ENCODE results near the gene LIPC. TPM values are rescaled to one million over a fixed set of nuclear protein-coding genes. Genes with fewer than 3 reads are reported as not detected.

Gene LIPC
- total RNA-seq, 1 experiment from 2014 or later: not detected

- no peaks in the 10 kb centered on the region for H3K9me3 ChIP-seq (ENCODE audit: control insufficient read depth in 1 of 2, insufficient read depth in 1 of 2, low read depth in 1 of 2, low read length in 2 of 2)
- ChIA-PET CTCF (no interaction called here), RAD21 (ENCODE audit: low non-redundant PET in 1 of 2, low total read pairs in 2 of 2, uncharacterized antibody in 2 of 2, unreplicated experiment in 2 of 2) (no interaction called here), POLR2A (no interaction called here)
- H4K20me1 ChIP-seq (ENCODE audit: insufficient read depth): no peaks in the 10 kb centered on the region
- H3K9ac ChIP-seq (ENCODE audit: low read length): no peak overlapping the region
- H3K4me3 ChIP-seq (replicated peaks in 1 of 2; ENCODE audit: low read depth in 1 of 2, low read length in 2 of 2): no peak overlapping the region
- H3K27me3 ChIP-seq (ENCODE audit: insufficient read depth, low read length): no peaks in the 10 kb centered on the region
- DNase-seq (ENCODE audit: low read depth, low spot score) (no peak), ATAC-seq (no peak)
- H3K4me1 ChIP-seq (ENCODE audit: control insufficient read depth in 1 of 2, insufficient read depth in 2 of 2, low read length in 2 of 2): peaks cover 9 to 23% of the 10 kb centered on the region in 2 experiments; a peak in 3 of 4 replicates
- H3K4me2 ChIP-seq (ENCODE audit: low read length): no peak overlapping the region
- no peaks in the 10 kb centered on the region for H3K36me3 ChIP-seq (ENCODE audit: control insufficient read depth in 1 of 2, insufficient read depth in 2 of 2, low read length in 2 of 2)
- TF ChIP-seq CTCF (IDR thresholded peaks at IDR 0.05 in 2 of 3, conservative IDR thresholded peaks at IDR 0.05 in 1 of 3; ENCODE audit: borderline replicate concordance in 1 of 3, insufficient read depth in 1 of 3, low read depth in 2 of 3, low read length in 2 of 3) (no peak), CBX3 (IDR thresholded peaks at IDR 0.05; ENCODE audit: low read depth) (no peak), ATF3 (IDR thresholded peaks at IDR 0.05) (no peak)
- H3K79me2 ChIP-seq (ENCODE audit: insufficient read depth, low read length): no peaks in the 10 kb centered on the region
- intact Hi-C loops (cut with micrococcal nuclease): no loop called here
- BruUV-seq (replicated peaks): no TSS peak
- no peaks in the 10 kb centered on the region for H3K9me2 ChIP-seq (ENCODE audit: insufficient read depth)
- no peak overlapping the region for H2AFZ ChIP-seq (ENCODE audit: low read depth, low read length, poor library complexity, severe bottlenecking)
- H3K27ac ChIP-seq (ENCODE audit: low read depth, low read length): no peak overlapping the region
Observed at GRCh38 chr15:58520464-58520863, 88.7 kb downstream of the LIPC start.

- H3K27ac ChIP-seq (ENCODE audit: low read depth, low read length): no peak overlapping the region
- no TSS peak for BruUV-seq (replicated peaks)
- H3K9ac ChIP-seq (ENCODE audit: low read length): no peak overlapping the region
- no peak overlapping the region for H3K4me3 ChIP-seq (replicated peaks in 1 of 2; ENCODE audit: low read depth in 1 of 2, low read length in 2 of 2)
- H4K20me1 ChIP-seq (ENCODE audit: insufficient read depth): no peaks in the 10 kb centered on the region
- no peak for ATAC-seq
- H3K36me3 ChIP-seq (ENCODE audit: control insufficient read depth in 1 of 2, insufficient read depth in 2 of 2, low read length in 2 of 2): no peaks in the 10 kb centered on the region
- ChIA-PET POLR2A (no interaction called here), CTCF (no interaction called here), RAD21 (ENCODE audit: low non-redundant PET in 1 of 2, low total read pairs in 2 of 2, uncharacterized antibody in 2 of 2, unreplicated experiment in 2 of 2) (no interaction called here)
- H3K9me3 ChIP-seq (ENCODE audit: control insufficient read depth in 1 of 2, insufficient read depth in 1 of 2, low read depth in 1 of 2, low read length in 2 of 2): no peaks in the 10 kb centered on the region
- H3K4me2 ChIP-seq (ENCODE audit: low read length): peak overlapping the region; percentile 51
- no peaks in the 10 kb centered on the region for H3K9me2 ChIP-seq (ENCODE audit: insufficient read depth)
- DNase-seq (ENCODE audit: low read depth, low spot score): no peak
- intact Hi-C loops (cut with micrococcal nuclease): no loop called here
- no peaks in the 10 kb centered on the region for H3K79me2 ChIP-seq (ENCODE audit: insufficient read depth, low read length)
- peaks cover 9 to 23% of the 10 kb centered on the region in 2 experiments; a peak in 3 of 4 replicates for H3K4me1 ChIP-seq (ENCODE audit: control insufficient read depth in 1 of 2, insufficient read depth in 2 of 2, low read length in 2 of 2)
- no peaks in the 10 kb centered on the region for H3K27me3 ChIP-seq (ENCODE audit: insufficient read depth, low read length)
- no peak overlapping the region for H2AFZ ChIP-seq (ENCODE audit: low read depth, low read length, poor library complexity, severe bottlenecking)
- TF ChIP-seq RAD21 (IDR thresholded peaks at IDR 0.05; ENCODE audit: low read depth) (no peak), TCF7L2 (IDR thresholded peaks at IDR 0.05; ENCODE audit: borderline replicate concordance, extremely low read depth, insufficient read depth, insufficient read length) (no peak), ZBTB33 (IDR thresholded peaks at IDR 0.05; ENCODE audit: extremely low read depth, insufficient replicate concordance, low read length) (no peak), ELF1 (IDR thresholded peaks at IDR 0.05; ENCODE audit: borderline replicate concordance, low read depth) (no peak), CTCF (IDR thresholded peaks at IDR 0.05 in 2 of 3, conservative IDR thresholded peaks at IDR 0.05 in 1 of 3; ENCODE audit: borderline replicate concordance in 1 of 3, insufficient read depth in 1 of 3, low read depth in 2 of 3, low read length in 2 of 3) (no peak), MAX (IDR thresholded peaks at IDR 0.05) (no peak), EZH2 (IDR thresholded peaks at IDR 0.05) (no peak)
Observed at GRCh38 chr15:58520936-58521292, 89.1 kb downstream of the LIPC start.
